ENCODE results near the gene TBX6. TPM values are rescaled to one million over a fixed set of nuclear protein-coding genes. Genes with fewer than 3 reads are reported as not detected.

The TBX6 gene
- total RNA-seq, 1 experiment from 2014 or later = 1.6 TPM

DNA sequence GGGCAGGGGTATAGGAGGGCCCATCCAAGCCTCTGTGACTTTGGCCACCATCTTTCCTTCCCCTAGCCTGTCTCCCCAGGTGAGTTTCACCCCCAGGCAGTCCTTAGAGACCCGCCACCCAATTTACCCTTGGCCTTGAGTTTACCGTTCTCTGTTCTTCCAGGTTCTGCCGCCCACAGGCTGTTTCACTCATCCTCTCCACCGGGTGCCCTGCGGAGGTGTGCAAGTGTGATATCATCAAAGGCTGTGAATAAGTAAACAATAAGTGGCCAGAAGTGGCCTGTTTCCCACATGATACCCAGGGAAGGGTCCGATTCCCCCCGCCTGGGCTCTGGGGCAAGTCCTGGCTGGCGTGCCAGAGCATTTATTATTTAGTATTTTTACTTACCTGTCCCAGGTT lies 45.5 kb downstream of the TBX6 start:
- no peak overlapping the region for H2BK120ac ChIP-seq (ENCODE audit: low read depth, low read length, poor library complexity, severe bottlenecking)
- no peak overlapping the region for H3K27ac ChIP-seq (ENCODE audit: insufficient read length, low read depth, low read length)
- no peak overlapping the region for H3K27ac Mint-ChIP-seq
- H3K4me1 Mint-ChIP-seq = peaks cover 0 to 4% of the 10 kb centered on the region in 2 experiments; a peak in 3 of 4 replicates
- H3K56ac ChIP-seq (ENCODE audit: insufficient read length, low read depth, low read length) = no peak overlapping the region
- H4K20me1 ChIP-seq (ENCODE audit: control insufficient read depth, insufficient read depth, insufficient read length) = no peaks in the 10 kb centered on the region
- WGBS (ENCODE audit: extremely low coverage, insufficient read length, low lambda C conversion rate) = no CpG with 5 or more reads among the region's 8 CpGs
- H3K23ac ChIP-seq (ENCODE audit: insufficient read length, low read depth, low read length) = no peak overlapping the region
- no peak overlapping the region for H2BK20ac ChIP-seq (ENCODE audit: low read depth, low read length, poor library complexity, severe bottlenecking)
- H3K9ac ChIP-seq (ENCODE audit: extremely low read depth, insufficient read length, low read length) = no peak overlapping the region
- no peak overlapping the region for H2BK12ac ChIP-seq (ENCODE audit: insufficient read length, low read depth, low read length)
- no peaks in the 10 kb centered on the region for H3K4me1 ChIP-seq (ENCODE audit: insufficient read depth, low read length)
- no peaks in the 10 kb centered on the region for H3K27me3 ChIP-seq (ENCODE audit: insufficient read depth, low read length)
- no peak overlapping the region for H4K8ac ChIP-seq (replicated peaks; ENCODE audit: insufficient read length, low read depth, low read length)
- H2BK15ac ChIP-seq (ENCODE audit: low read depth, low read length) = no peak overlapping the region
- H4K91ac ChIP-seq (ENCODE audit: insufficient read length, low read depth, low read length) = no peak overlapping the region
- H3K79me2 ChIP-seq (ENCODE audit: insufficient read depth, low read length) = no peaks in the 10 kb centered on the region
- no peak overlapping the region for H2BK5ac ChIP-seq (ENCODE audit: insufficient read length, low read length)
- no peak overlapping the region for H2AK5ac ChIP-seq (ENCODE audit: insufficient read length, low read length)
- no peaks in the 10 kb centered on the region for H3K36me3 Mint-ChIP-seq (ENCODE audit: insufficient read depth in 1 of 3, low read depth in 3 of 3)
- no peaks in the 10 kb centered on the region for H3K9me3 ChIP-seq (ENCODE audit: control insufficient read depth, low read depth, low read length)
- no peak overlapping the region for H3K4me3 Mint-ChIP-seq
- TF ChIP-seq, protein P1, sequence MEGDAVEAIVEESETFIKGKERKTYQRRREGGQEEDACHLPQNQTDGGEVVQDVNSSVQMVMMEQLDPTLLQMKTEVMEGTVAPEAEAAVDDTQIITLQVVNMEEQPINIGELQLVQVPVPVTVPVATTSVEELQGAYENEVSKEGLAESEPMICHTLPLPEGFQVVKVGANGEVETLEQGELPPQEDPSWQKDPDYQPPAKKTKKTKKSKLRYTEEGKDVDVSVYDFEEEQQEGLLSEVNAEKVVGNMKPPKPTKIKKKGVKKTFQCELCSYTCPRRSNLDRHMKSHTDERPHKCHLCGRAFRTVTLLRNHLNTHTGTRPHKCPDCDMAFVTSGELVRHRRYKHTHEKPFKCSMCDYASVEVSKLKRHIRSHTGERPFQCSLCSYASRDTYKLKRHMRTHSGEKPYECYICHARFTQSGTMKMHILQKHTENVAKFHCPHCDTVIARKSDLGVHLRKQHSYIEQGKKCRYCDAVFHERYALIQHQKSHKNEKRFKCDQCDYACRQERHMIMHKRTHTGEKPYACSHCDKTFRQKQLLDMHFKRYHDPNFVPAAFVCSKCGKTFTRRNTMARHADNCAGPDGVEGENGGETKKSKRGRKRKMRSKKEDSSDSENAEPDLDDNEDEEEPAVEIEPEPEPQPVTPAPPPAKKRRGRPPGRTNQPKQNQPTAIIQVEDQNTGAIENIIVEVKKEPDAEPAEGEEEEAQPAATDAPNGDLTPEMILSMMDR (conservative IDR thresholded peaks at IDR 0.05) = no peak
- no peak overlapping the region for H4K5ac ChIP-seq (ENCODE audit: insufficient read length, low read depth, low read length)
- no peaks in the 10 kb centered on the region for H3K79me1 ChIP-seq (ENCODE audit: insufficient read depth, low read depth, low read length, poor library complexity, severe bottlenecking)
- H3K4ac ChIP-seq (ENCODE audit: low read depth, low read length) = no peak overlapping the region
- no peaks in the 10 kb centered on the region; a peak in 1 of 5 replicates for H3K9me3 Mint-ChIP-seq
- no peak for DNase-seq
- H3K27me3 Mint-ChIP-seq (ENCODE audit: low read depth) = peaks cover 17% of the 10 kb centered on the region
- no peaks in the 10 kb centered on the region for H3K23me2 ChIP-seq (ENCODE audit: insufficient read length, low read depth, low read length, poor library complexity, severe bottlenecking)
- H3K14ac ChIP-seq (ENCODE audit: insufficient read depth, low read length) = no peak overlapping the region
- H2AFZ ChIP-seq (ENCODE audit: low read length) = no peak overlapping the region
- H3T11ph ChIP-seq (ENCODE audit: low read length) = no peak overlapping the region
- H3K18ac ChIP-seq (ENCODE audit: insufficient read length, low read depth, low read length) = no peak overlapping the region
- H3K4me2 ChIP-seq (ENCODE audit: insufficient read depth, insufficient read length, low read length) = no peak overlapping the region

All from H9 (cell line).